Measurements from ENCODE around the gene COA5.

The COA5 gene

GRCh38 chr2:98551316-98551715 lies 57.0 kb downstream of the COA5 start:
- DNase-seq (ENCODE audit: low spot score), result no peak

GRCh38 chr2:98550165-98550564 lies 58.1 kb downstream of the COA5 start:
- DNase-seq (ENCODE audit: low spot score), result no peak
